ENCODE data around the gene SLC35G6.

DNA sequence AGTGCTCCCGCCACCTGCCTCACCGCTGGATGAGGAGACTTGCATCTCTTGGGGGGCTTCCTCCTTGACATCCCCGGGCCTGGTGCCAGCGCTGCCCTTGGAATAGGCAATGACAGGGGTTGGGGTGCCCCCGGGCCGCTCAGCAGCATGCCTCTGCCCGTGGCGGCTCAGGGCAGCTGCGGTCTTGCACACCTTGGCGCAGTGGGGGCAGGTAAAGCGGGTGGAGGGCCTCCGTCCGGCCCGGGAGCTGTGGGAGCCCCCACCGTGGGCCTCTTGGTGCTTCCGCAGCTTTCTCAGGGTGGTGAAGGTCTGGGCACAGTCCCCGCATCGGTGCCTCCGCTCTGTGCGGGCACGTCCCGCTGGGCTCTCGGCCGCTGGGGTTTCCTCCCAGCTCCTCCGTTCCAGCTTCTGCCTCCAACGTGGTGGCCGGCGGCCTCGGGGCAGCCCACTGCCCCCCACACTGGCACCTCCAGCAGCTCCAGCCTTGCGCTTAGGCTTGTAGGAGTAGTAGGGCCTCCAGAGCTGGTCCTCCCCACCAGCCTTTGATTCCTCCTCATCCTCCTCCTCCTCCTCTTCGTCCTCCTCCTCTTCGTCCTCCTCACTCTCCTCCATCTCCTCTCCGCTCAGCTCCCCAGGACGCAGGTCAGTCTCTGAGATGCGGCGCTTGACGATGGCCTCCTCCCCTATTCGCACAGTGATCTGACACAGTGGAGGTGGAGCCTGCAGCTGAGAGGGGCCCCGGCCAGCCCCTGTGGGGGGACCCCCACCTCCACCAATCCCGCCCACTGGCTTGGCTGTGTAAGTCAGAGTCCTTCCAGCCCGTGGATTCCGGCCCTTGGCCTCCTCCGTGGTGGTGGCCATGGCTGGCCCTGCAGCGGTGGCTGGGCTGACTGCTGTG, 18.5 kb upstream of the SLC35G6 start:
- no peak for TF ChIP-seq EZH2phosphoT487 (IDR thresholded peaks at IDR 0.05)
- TF ChIP-seq EZH2 (IDR thresholded peaks at IDR 0.05), result no peak
